HepG2 (cell line): Measurements from ENCODE around the gene PREP. TPM values are rescaled to one million over a fixed set of nuclear protein-coding genes. Genes with fewer than 3 reads are reported as not detected.

ENCODE experiments used
- ATAC-seq: fragments of 200-7000 bp; cut with Tn5 transposase; 3 replicates; pipeline ENCODE4 v1.9.1; 2020; ENCODE audit warnings: mild to moderate bottlenecking, moderate library complexity
- BruUV-seq: library from RNA; stranded (reverse); fragments of 400-500 nt; replicated peaks from 2 replicates; lab custom pipeline; 2021; lab: Mats Ljungman, UMichigan
- CTCF ChIA-PET: fragments of 300-600 bp; formaldehyde crosslinking; extraction: SDS; loops from one replicate; lab custom pipeline; 2021; ENCODE audit warnings: low total read pairs, inconsistent platforms, low intra/inter-chr PET ratio; lab: Yijun Ruan, JAX
- POLR2A ChIA-PET: fragments of 350-600 bp; sonication (Branson Sonifier 250); formaldehyde crosslinking; loops from one replicate; lab custom pipeline; 2020; ENCODE audit warnings: antibody characterized with exemption, inconsistent platforms; lab: Yijun Ruan, JAX
- DNase-seq: peaks from one replicate; pipeline ENCODE4 v3.0.0-alpha.2; 2015; ENCODE audit warnings: low spot score
- FAIRE-seq: peaks from 3 replicates; lab custom pipeline; 2011; peaks lifted over from hg19 to GRCh38; lab: Jason Lieb, UNC
- H2AFZ ChIP-seq: one replicate; pipeline ENCODE4 v1.6.1; 2011; ENCODE audit warnings: low read length, inconsistent platforms
- H3K27ac ChIP-seq: fragments of 300-600 bp; 3 replicates; pipeline ENCODE4 v1.8.0; 2011; ENCODE audit warnings: mixed run types, mild to moderate bottlenecking, mixed read lengths, low read length, inconsistent platforms; ENCODE audit not compliant: insufficient read depth; ENCODE audit errors: extremely low read length
- H3K27me3 ChIP-seq, 2 experiments: fragments of 200-600 bp in 1 of 2; 2 replicates in 1 of 2; 3 replicates in 1 of 2; pipeline versions ENCODE4 v1.6.0 to v1.8.0; 2011; ENCODE audit warnings: low read length in 2 of 2, mild to moderate bottlenecking in 2 of 2, moderate library complexity in 2 of 2, inconsistent platforms in 1 of 2; ENCODE audit not compliant: insufficient read depth in 2 of 2, control insufficient read depth in 1 of 2
- H3K36me3 ChIP-seq, 2 experiments: fragments of 200-600 bp in 1 of 2; replicated peaks in 1 of 2; 2 replicates in 1 of 2; 3 replicates in 1 of 2; pipeline versions ENCODE4 v1.5.1 to v1.8.0; 2011; ENCODE audit warnings: low read length in 2 of 2, inconsistent platforms in 1 of 2; ENCODE audit not compliant: insufficient read depth in 2 of 2, control insufficient read depth in 1 of 2
- H3K4me1 ChIP-seq: 2 replicates; pipeline ENCODE4 v1.5.1; 2012; ENCODE audit warnings: low read length, inconsistent platforms; ENCODE audit not compliant: insufficient read depth
- H3K4me2 ChIP-seq: 2 replicates; pipeline ENCODE4 v1.6.0; 2011; ENCODE audit warnings: low read depth, low read length, inconsistent platforms
- H3K4me3 ChIP-seq, 3 experiments: fragments of 200-600 bp in 1 of 3; sonication (generic), shearing (Covaris generic) in 1 of 3; replicated peaks in 1 of 3; 2 replicates each; pipeline ENCODE4 v1.5.1; 2011 to 2016; ENCODE audit warnings: low read length in 3 of 3, inconsistent platforms in 2 of 3, low read depth in 2 of 3, mild to moderate bottlenecking in 2 of 3, control low read depth in 1 of 3, mixed read lengths in 1 of 3; ENCODE audit not compliant: insufficient read depth in 1 of 3
- H3K79me2 ChIP-seq: one replicate; pipeline ENCODE4 v1.6.1; 2011; ENCODE audit warnings: low read length, inconsistent platforms; ENCODE audit not compliant: insufficient read depth
- H3K9ac ChIP-seq: 2 replicates; pipeline ENCODE4 v1.6.0; 2011; ENCODE audit warnings: mild to moderate bottlenecking, low read depth, low read length, inconsistent platforms; ENCODE audit not compliant: insufficient read depth
- H3K9me3 ChIP-seq: 2 replicates; pipeline ENCODE4 v1.5.1; 2012; ENCODE audit warnings: mild to moderate bottlenecking, low read length
- H4K20me1 ChIP-seq: 2 replicates; pipeline ENCODE4 v1.6.0; 2011; ENCODE audit warnings: inconsistent platforms, mild to moderate bottlenecking, low read length, moderate library complexity; ENCODE audit not compliant: insufficient read depth
- CTCF ChIP-seq: sonication (generic); formaldehyde crosslinking; IDR thresholded peaks from 2 replicates; pipeline ENCODE4 v1.5.0; 2020; ENCODE audit warnings: mild to moderate bottlenecking, missing genetic modification reagents, moderate library complexity
- SMC3 ChIP-seq: IDR thresholded peaks from 2 replicates; pipeline ENCODE4 v1.6.1; 2011; ENCODE audit warnings: low read length, improper control_type of control experiment
- TCF7L2 ChIP-seq: IDR thresholded peaks from 2 replicates; pipeline ENCODE4 v1.6.1; 2011; ENCODE audit warnings: mild to moderate bottlenecking, low read depth, low read length, moderate library complexity
- WIZ ChIP-seq: sonication (generic); formaldehyde crosslinking; IDR thresholded peaks from 2 replicates; pipeline ENCODE4 v1.5.1; 2020; ENCODE audit warnings: mild to moderate bottlenecking, missing genetic modification reagents
- ZBTB39 ChIP-seq: sonication (generic); formaldehyde crosslinking; IDR thresholded peaks from 2 replicates; pipeline ENCODE4 v1.5.0; 2020; ENCODE audit warnings: missing genetic modification reagents
- WGBS: methylation state at CpG from one replicate; pipeline ENCODE4 v1.1.6; 2017; ENCODE audit warnings: low lambda C conversion rate; 5-methylcytosine and 5-hydroxymethylcytosine counted together
- in situ Hi-C: cut with HindIII; loops from 2 replicates; pipeline ENCODE4 v1.10.0; 2017; ENCODE audit warnings: low pct_unique_long_range_greater_than_20kb; ENCODE audit not compliant: extremely low pct_ligation_motif_present
- intact Hi-C: fragments of 100-400 bp; cut with micrococcal nuclease; formaldehyde crosslinking; loops from one replicate; pipeline ENCODE4 v1.10.0; 2022; ENCODE audit not compliant: unreplicated experiment
- polyA plus RNA-seq, 8 experiments: library from polyadenylated mRNA; depleted of rRNA in 3 of 8; stranded (reverse) in 7 of 8; unstranded in 1 of 8; fragments of >200 nt; fragmentation: Illumina TruSeq in 4 of 8; extraction: Trizol in 4 of 8; gene quantifications; 2 replicates each; pipeline versions ENCODE4 v1.2.1 to v1.2.3, GENCODE V29; 2011 to 2016; ENCODE audit warnings: low read depth in 4 of 8, missing spikeins in 1 of 8, mixed read lengths in 1 of 8; ENCODE audit not compliant: insufficient read depth in 1 of 8
- total RNA-seq, 5 experiments: library from RNA; depleted of rRNA; stranded (reverse); fragments of >200 nt; fragmentation: Illumina TruSeq; extraction: Trizol; gene quantifications; 2 replicates each; pipeline ENCODE4 v1.2.3, GENCODE V29; 2016; ENCODE audit warnings: low read depth in 1 of 5

Gene PREP
- total and polyA plus RNA-seq, 2 of the 13 experiments (the other 11 are each of a cell fraction or from before 2014, with no cell fraction given) = 12.6 to 15.9 TPM

GRCh38 chr6:105317607-105318533 lies 85.0 kb downstream of the PREP start:
- Histone ChIP-seq H3K27me3 (no peaks in the 10 kb centered on the region), H3K9me3 (no peaks in the 10 kb centered on the region), H3K27ac (no peak overlapping the region), H4K20me1 (no peaks in the 10 kb centered on the region; the same call in 1 of the 2 replicates), H3K36me3 (peaks cover 9 to 51% of the 10 kb centered on the region in 2 experiments), H3K79me2 (no peaks in the 10 kb centered on the region), H3K4me3 (no peak overlapping the region), H3K9ac (no peak overlapping the region), H2AFZ (no peak overlapping the region), H3K4me1 (no peaks in the 10 kb centered on the region; the same call in 1 of the 2 replicates), H3K4me2 (no peak overlapping the region)
- intact Hi-C loops (loop anchor here (1.0 to 5.0 kb wide), 4 partner anchors 54 to 231 kb away; partner anchors contain the start of gene PREP), in situ Hi-C loops (no loop called here)
- ChIA-PET CTCF (interaction anchor here (1.5 kb wide), 1 partner anchor 85 kb away, joined by 8 read pairs; the partner anchor contains the start of gene PREP), POLR2A (no interaction called here)
- DNase-seq = peak; percentile 8
- no TSS peak for BruUV-seq
- no peak for TF ChIP-seq WIZ (CRISPR knock-in tag)
- peak; percentile 40; the same call in 1 of the 2 replicates for TF ChIP-seq SMC3
- no peak for TF ChIP-seq TCF7L2
- peak; percentile 32; the same call in 1 of the 2 replicates for TF ChIP-seq CTCF (CRISPR knock-in tag)
- no peak for TF ChIP-seq ZBTB39
- no peak for FAIRE-seq
- WGBS = 97% methylated on average over 6 of the region's 6 CpGs
- ATAC-seq = peak; percentile 71
